HG03108 (cell line): ENCODE measurements around the gene MBD5.
"Not testable (repeated sequence)": the region's sequence is repeated elsewhere in the genome, so short reads cannot be mapped to it uniquely, and the experiment has no call there.

Experiments used
- ATAC-seq: cut with Tn5 transposase; IDR thresholded peaks from one replicate; pipeline ENCODE4 v1.9.1; 2021; ENCODE audit warnings: moderate library complexity; ENCODE audit not compliant: unreplicated experiment

MBD5 gene

DNA sequence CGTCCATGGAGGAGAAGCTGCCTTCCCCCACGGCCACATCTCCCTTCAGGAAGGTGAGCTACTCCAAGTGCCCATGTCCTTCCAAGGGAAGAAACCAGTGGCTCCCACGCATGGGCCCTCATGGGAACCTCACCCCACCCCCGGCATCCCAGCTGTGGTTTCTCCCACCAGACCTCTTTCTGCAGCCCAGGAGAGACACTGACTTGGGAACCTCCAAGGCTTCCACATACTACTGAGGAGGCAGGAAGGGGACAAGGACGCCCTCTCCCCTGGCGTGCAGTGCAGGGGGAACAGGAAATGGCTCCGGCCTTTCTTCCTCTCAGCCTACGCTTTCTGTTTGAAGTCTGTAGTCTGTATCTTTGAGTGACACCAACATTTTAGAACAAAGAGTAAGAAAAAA, 519.1 kb downstream of the MBD5 start:
- peak; percentile 52 for ATAC-seq

DNA sequence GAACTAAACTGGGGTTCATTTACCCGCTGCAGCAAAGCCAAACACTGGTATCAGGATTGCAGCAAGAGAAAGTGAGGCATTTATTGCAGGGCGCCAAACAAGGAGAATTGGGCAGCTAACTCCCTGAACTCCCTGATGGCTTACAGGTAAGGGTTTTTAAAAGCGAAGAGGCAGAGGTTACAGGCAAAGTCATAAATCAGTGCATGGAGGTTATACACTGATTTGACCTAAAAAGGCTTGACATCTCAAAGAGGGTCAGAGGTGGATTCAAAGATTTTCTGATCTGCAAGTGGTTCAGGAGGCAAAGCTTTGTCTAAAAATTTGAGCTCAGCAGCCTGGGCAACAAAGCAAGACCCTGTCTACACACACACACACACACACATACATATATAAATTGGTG, 520.9 kb downstream of the MBD5 start:
- no peak for ATAC-seq

DNA sequence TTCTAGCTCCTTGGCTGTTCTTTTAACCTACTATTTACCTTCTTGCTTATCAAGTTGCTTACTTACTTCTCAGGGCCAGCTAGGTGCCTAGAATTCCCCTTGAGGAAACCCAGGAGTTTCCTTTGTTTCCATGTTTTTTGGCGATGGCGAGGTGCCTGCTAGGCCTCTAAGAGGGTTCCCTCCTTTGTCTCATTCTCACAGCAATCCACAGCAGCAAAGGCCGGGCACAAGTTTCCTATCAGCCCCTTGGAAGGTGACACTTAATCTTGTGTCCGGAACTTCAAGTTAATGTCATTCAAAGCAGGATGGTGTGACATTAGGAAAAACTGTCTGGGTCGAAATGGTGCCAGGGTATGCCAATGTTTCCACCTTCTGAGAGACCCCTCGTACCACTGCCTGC, 521.7 kb downstream of the MBD5 start:
- no peak for ATAC-seq

DNA sequence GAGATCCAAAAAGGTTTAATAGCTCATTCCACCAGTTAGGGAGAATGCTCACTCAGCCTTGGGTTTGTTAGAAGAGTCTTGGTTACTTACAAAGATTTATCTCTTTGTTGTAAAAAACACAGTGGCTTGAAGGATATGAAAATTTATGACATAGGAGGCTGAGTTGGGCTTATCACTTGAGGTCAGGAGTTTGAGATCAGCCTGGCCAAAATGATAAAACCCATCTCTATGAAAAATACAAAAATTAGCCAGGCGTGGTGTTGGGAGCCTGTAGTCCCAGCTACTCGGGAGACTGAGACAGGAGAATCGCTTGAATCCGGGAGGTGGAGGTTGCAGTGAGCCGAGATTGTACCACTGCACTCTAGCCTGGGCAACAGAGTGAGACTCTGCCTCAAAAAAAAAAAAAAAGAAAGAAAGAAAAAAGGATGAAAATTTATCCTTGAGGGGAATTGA, 522.2 kb downstream of the MBD5 start:
- ATAC-seq, result not testable (repeated sequence)

DNA sequence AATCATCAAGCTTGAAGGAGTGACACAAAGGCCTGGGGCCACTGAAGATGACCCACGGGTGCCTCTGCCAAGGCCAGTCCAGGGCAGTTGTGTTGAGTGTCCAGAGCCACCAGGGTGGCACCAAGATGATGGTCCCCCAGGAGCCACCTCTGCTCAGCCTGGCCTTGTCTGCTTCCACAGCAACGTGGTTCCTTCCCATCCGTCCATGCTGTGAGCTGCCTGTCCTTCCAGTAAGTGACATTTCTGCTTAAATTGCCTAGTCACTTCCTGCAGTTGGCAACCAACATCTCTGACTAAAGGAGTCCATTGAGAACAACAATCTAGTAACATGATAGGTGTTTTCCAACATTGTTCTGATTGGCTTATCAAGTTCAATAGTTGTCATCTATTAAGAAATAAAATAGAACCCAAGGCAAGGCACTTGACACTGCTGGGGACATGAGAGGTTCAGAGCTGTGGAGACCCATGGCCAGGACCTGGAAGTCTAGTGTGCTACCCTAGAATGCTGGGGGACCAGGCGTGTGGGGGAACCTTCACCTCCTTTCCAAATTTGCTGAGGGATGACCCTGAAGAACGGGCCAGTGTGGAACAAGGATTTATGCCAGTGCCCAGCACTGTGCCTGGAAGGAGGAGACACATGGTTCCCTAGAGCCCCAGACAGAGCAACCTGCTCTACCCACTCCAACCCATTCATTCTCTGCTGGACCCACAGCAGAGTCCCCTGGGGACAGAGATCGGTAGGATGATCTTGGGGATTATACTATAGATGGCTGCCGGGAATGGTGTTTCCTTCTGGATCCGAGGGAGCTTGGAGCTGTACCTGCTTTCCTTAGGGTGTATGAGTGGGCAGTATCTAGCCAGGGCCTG, 524.7 kb downstream of the MBD5 start:
- ATAC-seq, result no peak

DNA sequence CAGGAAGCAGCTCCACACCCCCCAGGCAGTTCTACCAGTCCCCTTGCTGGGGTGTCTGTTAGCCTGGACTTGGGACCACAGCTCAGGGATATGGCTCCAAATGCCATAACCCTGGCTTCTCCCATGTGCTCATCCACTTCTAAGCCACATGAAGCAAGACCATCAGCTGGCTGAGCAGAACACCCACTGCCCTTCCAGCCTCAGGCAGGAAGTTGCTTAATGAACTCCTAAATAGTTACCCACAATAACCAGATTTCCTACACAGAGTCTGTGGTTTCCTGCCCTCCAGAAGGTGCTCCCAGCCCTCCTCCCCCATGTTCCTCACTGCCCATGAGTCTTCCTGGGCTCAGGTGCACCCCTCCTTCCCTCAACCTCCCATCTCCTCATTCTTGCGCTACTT, 525.4 kb downstream of the MBD5 start:
- no peak for ATAC-seq

DNA sequence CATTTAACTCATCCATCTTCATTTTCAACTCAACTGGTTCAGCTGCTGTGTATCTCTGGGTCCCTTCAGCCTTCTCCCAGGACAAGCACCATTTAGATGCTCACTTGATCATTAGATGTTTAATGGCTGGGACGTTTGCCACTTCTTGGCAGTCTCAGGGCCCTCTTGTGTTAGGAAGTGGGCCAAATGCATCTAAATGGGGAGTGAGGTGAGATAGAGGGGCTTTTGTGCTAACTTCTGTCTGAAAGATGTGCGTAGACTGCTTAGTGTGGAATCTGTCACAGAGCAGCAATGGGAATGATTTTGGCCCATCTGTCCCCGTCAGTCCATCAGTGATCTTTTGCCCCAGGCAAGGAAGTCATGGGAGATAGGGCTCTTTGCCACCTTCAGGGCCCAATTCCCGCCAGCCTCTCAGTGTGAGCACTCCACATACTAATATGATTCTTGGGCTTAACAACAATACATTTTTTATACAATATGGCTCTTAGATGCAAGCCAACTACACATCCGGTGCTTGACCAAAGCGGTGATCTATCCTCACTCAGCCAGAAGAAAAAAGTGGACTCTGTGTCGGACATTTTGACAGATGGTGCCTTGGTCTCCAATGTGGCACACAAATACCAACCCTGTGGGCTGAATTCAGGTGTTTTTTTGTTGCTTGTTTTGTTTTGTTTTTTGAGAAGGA, 528.0 kb downstream of the MBD5 start:
- no peak for ATAC-seq

DNA sequence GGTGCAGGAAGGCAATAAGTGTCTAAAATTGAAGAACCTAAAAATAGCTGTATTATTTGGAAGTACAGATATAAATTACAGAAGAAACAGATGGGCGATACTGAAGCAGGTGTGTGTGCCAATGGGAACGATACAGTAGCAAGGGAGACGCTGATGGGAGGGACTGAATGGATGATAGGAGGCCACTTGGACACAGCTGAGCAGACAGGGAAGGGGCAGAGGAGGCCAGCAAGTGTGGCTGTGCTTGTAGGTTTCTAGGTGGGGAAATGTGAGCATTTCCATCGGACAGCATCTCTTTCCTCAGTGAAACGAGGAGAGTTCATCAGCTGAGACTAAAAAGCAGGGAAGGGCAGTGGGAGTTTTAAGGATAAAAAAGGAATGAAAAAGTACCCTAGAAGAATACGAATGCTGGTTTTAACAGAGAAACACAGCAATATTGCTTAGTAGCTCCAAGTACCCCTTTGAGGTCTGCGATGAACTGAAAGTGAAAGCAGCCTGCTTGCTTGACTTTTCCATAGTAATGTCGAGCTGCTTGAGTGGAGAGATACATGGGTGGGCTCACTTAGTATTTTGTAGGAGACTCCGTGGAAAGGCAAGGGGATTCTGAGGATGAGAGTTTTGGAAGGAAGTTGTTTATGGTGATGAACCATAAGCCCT, 531.9 kb downstream of the MBD5 start:
- ATAC-seq, result no peak

DNA sequence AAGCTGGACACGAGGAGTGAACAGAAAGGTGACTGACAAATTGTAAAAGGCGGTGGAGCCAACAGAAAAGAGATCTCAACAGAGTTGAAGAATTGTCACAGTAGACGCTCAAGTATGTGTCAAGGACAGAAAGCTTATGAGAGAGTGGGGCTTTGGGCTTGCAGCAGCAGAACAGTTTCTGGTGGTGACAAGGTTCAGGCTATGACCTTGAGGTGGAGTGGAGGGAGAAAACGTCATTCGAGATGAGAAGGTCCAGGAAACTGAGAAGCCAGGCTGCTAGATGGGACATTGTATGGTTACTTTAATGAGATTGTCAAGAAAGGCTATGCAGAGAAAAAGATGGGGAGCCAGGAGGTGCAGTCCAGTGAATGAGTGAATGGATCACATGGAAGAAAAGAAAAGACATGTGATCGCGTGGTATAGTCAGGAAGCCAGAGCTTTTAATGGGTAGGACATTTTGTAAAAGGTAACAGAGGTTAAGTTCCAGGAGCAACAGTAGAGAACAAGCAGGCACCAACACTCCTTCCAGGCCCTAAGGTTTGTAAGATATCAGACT, 532.5 kb downstream of the MBD5 start:
- ATAC-seq, result no peak

DNA sequence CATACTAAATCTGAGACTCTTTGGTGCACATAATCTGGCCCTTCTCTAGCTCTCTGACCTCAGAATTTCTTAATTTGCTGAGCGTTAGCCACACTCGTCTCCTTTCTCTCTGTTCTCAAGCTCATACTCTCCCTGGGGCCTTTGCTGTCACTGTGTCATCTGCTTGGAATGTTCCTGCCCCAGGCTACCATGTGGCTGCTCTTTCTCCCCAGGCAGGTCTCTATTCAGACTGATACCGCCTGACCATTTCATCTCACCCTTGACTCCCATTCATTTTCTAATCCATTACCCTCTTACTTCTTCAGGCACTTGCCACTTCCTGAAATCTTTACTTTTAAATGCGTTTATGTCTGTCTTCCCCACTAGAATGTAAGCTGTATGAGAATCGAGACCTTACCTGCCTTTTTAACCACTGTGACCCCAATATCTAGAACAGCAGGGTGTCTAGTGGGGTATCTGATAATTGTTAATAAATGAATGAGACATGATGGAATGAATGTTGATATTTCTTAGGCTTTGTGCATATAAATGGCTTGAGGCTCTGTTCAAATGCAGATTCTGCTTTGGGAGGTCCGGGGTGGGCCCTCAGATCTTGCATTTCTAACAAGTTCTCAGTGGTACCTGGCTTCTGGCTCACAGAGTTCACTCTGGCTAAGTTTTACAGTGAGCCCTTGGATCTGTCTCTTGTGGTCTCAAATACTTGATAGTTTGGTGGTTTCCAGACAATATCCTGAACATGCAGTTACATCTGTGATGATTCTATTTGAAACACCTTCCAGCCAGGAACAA, 533.8 kb downstream of the MBD5 start:
- ATAC-seq, result no peak

DNA sequence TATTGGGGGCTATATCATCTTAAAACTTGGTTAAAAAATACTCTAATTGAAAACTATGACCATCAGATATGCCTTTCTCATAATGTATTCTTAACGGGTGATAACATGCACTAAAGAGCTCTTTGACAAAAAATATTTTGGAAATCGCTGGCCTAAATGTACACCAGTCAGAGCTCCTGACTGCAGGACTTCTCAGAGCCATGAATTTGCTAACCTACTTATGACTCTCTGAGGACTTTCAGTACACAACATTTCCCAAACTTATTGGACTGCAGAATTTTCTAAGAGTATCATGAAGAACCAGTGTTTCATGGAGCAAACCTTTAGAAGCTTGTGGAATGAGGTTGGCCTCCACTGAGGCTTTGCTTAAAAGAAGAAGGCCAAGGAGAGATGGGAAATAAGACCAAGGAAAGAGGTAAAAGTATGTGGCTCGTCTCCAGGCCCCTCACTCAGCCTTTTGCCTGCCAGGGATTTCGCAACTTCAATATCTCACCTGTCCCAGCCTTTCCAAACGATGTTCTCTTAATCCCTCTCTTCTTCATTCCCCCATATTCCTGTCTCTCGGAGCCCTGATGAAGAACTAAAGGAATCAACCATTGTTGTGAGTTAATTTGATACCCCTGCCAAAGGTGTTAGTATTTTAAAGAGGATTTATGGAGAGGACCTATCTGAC, 534.9 kb downstream of the MBD5 start:
- no peak for ATAC-seq

DNA sequence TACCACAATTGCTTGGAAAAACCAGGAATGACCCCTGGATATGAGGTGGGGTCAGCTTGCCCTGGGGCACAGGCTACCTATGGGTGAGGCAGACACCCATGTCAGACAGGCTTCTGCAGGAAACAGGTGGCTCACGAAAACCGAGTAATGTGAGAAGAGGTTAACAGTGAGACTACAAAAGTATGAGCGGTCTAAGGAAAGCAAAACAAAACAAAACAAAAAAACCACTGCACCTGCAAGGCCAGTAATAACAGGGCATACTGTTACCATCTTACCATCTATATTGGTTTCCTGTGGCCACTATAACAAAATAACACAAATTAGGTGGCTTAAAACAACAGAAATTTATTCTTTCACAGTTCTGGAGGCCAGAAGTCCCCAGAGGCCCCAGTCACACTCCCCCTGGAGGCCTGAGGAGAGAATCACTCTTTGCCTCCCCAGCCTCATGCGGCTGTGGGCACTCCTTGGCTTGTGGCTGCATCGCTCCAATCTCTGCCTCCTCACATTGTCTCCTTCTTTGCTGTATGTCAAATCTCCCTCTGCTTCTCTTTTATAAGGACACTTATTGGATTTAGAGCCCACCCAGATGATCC, 537.0 kb downstream of the MBD5 start:
- ATAC-seq, result peak; percentile 83

DNA sequence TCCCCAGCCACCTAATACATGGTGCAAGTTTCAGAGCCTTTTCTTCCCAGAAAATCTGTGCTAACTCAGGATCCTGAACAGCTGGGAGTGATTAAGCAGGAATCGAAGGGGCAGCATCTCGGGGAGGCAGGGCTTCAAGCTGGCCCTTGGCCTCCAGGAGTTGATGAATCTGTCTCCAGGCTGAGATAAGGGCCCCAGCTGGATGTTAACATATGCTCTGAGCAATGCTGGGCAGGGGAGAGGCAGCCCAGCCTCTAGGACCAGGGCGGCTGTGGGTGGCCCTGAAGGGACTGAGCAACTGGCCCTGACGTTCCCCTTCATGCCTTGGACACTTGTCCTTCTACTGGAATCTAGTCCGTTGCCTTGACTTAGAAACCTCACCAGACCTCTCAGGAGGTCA, 539.6 kb downstream of the MBD5 start:
- no peak for ATAC-seq

DNA sequence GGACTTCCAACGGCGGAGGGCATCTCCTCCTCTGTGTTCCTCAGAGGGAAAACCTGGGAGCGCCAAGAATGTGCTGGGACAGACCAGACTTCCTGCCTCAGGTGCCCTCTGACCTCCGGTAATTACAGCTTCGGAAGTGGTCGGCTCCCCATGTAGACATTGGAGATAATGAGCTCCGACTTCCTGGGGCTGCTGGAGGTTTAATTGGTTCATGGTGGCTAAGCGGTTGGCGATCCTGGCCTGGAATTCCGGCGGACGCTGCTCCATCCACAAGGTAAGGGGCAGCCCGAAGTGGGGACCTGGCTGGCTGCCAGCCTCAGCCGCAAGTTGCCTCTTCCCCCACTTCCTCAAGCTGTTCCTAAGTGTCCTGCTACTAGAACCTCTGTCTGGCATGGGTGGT, 540.5 kb downstream of the MBD5 start:
- ATAC-seq, result no peak

DNA sequence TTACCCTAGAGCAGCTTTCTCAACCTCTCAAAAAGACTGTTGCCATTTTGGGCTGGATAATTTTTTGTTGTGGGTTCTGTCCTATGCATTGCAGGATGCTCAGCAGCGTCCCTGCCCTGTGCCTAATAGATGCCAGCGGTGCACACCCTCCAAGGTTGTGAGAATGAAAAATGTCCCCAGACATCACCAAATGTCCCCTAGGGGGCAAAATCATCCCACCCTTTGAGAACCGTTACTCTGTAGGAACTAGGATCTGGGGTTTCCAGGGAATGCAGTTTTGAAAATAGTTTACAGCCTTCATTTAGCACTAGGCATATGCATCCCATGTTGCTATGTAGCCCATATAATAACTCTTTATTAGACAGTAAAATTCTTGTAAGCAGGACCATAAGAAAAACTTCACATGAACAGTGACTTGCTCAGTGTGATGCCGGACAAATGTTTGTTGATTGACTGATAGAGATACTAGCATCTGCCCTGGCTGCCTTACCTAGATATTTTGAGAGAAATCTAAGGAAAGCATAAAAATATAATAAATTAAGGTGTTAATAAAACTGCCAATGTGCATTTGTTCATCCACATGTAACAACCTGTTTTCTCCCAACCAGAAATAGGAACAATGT, 544.5 kb downstream of the MBD5 start:
- no peak for ATAC-seq
